Stimulated activated CD8-positive, alpha-beta memory T cell treated with anti-CD3 and anti-CD28 coated beads, Interleukin-12 subunit alpha, Interleukin-12 subunit beta, amount 100 ng/mL, for 24 hours (primary cell): Measurements from ENCODE around the gene UBE2N.
"Not testable (repeated sequence)": the region's sequence is repeated elsewhere in the genome, so short reads cannot be mapped to it uniquely, and the experiment has no call there.

Experiments used
- DNase-seq: peaks from one replicate; pipeline ENCODE4 v3.0.0-alpha.2; 2020; ENCODE audit errors: extremely low read depth

The UBE2N gene

DNA sequence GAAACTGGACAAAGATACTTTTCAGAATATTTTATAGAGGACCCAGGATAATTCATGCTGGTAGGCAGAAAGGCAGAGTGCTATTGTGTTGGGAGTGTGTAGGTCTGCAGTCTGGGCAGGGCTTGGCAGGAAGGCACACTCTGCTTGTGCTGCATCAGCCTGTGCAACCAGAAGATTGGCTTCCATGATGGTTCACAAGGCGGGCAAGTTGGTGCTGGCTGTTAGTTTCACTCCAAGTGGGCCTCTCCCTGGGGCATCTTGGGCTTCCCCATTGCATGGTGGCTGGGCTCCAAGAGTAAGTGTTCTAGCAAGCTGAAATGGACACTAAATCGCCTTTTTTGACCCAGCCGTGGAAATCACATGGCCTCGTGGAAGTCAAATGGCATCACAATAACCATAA is 1.8 kb upstream of the UBE2N start:
- DNase-seq: no peak

DNA sequence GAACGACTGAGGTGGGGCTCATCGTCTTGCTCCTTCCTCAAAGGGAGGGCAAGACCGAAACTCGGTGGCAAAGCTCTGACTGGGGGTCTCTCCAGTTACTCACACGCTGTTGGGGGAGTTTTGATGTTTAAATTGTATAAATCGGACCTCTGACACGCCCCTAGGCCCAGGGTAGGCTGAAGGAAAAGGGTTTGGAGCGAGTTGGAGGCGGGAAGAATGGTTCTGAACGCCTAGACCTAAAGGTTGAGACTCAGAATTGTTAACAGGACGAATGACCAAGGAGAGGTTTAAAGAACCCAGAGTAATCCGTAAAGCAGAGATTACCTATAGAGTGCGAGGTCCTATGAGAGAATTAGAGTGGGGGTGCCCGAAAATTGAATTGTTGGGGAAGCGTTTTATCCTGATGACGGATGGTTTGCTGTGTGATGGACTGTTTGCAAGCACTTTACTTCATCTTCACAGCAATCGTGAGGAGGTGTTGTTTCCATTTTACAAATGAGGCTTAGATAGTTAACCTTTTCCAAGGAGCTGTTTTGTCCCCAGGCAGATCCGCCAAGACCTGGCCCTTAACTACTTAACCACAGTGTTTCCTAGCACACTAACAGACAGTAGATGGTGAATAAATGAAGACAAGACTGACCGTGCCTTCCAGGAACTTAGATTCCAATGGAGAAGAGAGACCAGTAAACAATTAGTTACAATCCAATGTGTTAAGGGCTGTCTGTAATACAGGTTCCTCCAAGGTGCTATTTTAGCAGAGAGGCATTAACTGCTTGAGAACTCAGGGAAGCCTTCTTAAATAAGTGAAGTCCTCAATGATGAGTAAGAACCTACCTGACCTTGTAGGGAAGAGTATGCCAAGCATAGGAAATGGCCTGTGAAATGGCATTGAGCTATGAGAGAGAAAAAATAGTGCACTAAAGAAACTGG is 929 bp upstream of the UBE2N start:
- no peak for DNase-seq

DNA sequence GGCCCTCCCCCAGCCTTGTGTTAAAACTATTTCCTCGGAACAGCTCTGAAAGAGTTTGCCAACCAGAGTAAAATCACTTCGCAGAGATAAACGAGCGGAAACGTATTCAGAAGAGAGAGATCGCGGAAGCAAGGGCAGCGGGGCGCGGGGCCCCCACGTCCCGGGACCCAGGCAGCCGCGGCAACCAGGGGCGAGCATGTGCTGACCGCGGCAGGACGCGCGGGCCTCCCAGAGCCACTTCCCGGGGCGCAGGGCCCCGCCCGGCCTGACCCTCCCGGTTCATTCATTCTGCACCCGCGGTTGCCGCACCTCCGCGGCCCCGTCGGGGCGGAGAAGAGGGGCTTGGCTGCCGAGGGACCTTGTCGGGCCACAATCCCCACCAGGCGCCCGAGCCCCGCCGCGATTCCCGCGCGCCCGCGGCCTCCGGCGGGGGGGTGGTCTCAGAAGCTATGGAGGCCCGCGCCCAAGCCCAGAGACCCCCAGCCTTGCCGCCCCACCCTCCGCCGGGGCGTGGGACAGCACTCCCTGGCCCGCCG is 598 bp downstream of the UBE2N start:
- no peak for DNase-seq

DNA sequence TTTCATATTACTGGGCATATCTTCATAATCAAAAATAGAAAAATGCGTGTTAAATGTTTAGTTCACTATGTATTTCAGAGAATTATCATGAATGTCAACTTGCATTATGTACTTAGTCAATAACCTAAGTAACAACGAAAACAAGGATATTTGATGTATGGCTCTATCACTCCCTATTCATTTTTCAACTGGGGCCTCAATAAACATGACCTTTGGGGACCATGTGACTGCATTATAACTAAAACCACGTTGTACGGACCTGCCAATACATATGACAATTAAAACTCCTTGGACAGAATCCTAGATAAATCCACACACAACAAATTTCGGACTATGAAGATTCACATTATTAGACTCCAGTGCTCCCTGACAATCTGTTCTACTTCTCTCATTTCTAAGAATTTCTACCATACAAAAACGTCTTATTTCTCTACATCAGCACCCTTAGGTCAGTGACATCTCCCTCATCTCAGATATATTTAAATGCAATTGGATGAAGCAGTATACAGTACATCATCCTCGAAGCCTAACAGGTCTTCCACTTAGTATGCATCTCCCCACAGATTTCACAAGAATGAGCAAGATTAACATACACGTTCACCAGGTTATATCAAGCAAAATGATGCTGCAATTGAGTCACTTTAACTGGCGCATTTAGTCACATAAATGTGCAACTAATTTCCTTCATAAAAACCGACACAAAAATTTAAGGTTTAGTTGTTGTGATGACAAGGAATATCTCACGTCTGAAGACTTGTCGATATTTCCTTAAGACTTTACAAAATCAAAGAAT is 1.5 kb downstream of the UBE2N start:
- DNase-seq: no peak

DNA sequence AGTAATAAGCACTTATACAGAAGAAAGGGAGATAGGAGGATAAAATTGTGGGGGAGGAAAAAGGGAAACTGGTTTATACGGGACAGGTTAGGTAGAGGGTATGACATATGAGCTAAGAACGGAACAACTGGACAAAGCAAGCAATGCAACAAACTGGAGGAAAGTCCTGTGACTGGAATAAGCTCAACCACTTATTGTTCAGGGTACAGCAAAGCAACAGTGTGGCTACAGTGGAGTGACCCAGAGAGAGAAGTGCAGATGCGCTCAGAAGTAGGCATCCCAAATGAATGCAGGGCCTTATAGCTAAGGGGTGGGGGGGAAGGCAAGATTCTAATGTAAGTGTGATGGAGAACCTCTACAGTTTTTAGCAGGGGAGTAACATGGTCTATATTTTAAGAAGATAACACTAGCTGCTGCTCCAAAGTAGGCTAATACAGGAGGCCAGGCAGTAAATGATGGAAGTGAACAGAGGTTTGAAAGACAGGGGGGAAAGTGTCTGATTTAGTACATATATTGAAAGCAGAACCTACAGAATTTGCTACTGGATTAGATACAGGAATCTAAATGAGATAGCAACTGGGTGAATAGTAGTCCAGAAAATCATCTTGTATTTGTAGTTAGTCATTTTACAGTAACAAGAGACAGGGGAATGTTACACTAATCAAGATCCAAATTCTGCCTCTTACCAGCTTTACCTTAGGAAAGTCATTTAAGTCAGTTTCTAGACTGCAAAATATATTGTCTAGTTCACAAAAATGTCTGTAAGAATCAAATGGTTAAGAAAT is 3.3 kb downstream of the UBE2N start:
- no peak for DNase-seq

DNA sequence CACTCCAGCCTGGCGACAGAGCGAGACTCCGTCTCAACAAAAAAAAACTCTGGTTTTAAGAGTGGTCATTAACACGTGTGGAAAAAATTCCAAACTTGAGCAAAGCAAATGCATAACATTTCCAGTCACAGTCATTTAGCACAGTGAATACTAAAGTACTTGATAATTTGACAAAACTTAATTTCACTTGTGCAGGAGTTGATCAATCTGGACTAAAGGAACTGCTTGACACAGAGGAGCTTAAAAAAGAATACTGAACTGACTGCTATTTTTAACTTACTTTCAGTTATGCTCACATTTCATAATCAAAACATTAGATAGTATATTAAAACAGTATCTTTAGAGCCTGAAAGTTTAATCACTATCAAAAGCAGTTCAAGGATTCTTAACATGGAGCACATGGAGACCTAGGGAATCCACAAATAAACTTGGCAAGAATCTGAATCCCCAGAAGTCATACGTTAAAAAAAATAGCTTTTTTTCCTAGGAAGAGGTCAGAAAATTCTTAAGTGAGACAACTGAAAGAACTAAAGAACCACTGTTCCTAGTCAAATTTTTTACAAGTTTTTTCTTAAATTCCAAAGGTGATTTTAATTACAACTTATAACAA is 7.4 kb downstream of the UBE2N start:
- DNase-seq: no peak

DNA sequence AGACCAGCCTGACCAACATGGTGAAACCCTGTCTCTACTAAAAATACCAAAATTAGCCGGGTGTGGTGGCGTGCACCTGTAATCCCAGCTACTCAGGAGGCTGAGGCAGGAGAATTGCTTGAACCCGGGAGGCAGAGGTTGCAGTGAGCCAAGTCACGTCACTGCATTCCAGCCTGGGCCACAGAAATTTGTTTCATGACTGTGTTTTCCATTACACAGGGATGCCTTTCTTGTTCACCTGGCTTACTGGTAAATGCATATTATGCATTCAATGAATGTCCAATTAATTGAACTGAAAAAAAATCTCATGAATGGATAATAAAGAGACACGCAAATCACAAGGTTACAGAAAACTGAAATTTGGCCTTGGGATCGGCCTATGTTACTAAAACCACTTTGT is 9.7 kb downstream of the UBE2N start:
- not testable (repeated sequence) for DNase-seq

DNA sequence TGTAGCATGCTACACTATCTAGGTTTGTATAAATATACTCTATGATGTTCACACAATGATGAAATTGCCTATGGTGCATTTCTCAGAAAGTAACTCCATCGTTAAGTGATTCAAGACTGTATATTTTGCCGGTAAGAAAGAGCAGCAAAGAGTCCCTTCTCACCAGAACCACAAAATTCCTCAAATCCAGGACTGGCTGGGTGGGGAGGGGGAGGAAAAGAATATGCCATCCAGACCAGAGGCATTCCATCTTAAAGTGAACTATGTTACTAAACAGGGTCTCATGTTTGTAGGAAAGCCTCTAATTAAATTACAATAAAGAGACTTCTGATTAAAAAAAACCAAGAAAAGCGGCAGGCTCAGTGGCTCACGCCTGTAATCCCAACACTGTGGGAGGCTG is 11.5 kb downstream of the UBE2N start:
- DNase-seq: no peak

DNA sequence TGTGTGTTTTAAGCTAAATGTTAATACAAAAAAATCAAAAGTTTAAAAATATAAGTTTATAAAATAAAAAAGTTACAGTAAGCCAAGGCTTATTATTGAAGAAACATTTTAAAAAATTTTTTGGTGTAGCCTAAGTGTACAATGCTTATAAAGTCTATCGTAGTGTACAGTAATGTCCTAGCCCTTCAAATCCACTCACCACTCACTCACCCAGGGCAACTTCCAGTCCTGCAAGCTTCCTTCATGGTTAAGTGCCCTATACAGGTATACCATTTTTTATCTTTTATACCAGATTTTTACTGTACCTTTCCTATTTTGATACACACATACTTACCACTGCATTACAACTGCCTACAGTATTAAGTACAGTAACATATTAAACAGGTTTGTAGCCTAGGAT is 11.9 kb downstream of the UBE2N start:
- no peak for DNase-seq

DNA sequence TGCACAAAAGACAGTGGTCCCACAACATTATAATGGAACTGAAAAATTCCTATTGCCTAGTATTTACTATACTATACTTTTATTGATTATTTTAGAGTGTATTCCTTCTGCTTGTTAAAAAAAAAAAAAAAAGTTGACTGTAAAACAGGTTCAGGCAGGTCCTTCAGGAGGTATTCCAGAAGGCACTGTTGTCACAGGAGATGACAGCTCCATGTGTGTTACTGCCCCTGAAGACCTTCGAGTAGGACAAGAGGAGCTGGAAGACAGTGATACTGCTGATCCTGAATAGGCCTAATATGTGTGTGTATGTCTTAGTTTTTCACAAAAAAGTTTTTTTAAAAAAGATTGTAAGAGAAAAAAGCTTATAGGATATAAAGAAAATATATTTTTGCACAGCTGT is 12.3 kb downstream of the UBE2N start:
- no peak for DNase-seq

DNA sequence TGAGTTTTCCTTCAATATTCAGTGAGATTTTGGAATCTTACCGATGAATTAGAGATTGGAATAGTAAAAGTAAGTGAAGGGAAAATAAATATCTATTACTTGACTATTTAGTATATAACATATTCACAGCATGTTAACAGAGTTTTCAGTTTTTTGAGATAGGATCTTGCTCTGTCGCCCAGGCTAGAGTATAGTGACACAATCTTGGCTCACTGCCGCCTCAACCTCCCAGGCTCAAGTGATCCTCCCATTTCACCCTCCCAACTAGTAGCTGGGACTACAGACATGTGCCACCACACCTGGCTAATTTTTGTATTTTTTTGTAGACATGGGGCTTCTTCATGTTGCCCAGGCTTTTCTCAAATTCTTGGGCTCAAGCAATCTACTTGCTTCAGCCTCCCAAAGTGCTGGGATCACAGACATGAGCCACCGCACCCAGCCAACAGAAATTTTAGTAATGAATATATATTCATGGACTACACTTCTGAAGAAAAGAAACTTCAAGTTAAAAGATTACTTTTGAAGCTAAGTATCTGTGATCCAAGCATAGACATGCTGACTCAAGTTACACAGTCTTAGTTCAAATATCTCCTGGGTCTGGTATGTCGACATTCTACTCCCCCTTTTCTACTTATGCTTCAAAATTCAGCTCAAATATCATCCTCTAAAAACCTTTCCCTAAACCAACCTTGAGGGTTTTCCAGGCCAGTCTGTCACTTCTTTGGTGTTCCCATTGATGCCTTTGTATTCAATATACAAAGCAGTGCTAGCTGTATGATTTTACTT is 13.8 kb downstream of the UBE2N start:
- DNase-seq: no peak

DNA sequence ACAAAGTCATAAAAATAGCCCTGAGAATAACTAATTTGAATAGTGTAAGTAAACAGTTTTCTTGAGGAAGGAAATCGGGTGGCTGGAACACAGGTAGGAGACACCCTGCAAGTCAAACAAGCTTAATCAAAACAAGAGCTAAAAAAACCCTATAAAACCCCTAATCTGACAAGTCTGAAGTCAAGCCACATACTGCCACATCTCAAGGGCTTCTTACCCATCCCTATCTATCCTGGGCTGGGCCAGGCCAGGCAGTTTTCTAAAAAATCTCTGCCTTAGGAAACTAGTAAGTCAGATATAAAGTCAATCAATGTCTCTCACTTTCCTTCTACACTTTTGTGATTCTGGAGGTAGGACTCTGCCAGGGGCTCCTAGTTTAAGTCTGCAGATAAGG is 15.3 kb downstream of the UBE2N start:
- DNase-seq: no peak

DNA sequence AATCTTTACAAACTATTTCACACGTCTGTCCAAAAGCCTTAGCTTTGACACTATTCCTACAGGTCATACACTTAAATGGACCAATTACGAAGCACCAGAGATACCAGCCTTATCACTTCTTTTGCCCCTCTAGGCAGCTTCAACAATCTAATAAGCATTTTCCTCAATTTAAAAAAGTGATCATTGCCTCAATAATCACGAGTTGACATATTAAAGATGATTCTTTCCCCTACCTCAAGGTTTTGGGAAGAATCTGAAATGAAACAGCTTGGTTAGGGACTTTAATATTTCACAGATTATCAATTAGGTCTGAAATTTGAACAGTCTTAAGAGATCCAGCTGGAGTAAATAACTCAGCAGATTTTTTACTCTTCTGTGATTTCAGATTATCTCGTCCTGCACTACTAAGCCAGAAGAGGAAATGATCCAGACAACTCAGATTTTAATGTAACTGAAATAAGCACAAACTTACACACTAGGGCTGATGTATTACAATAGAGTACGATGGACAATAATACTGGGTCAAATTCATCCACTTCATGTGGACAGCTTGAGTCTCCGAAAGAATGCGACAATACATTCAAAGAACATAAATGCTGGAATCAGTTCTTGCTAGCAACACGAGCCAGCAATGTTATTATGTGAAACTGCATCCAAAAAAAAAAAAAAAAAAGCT is 15.9 kb downstream of the UBE2N start:
- no peak for DNase-seq

DNA sequence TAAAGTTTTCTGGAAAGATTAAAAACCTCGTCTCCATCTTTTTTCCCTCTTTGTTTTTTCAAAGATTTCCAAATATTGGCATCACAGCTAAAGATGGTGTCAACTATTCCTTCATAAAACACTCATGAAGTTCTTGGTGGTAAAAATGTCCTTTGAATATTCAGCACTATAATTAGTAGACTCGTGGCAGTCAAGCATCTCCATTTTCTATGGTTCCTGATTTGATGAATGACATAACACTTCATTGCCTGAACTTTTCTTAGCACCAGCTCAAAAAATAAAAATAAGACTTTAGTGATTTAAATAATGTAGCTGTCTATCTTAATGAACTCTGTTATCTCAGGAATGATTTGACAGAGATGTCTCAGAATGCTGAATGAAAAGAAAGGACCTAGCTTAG is 19.7 kb downstream of the UBE2N start:
- DNase-seq: no peak

DNA sequence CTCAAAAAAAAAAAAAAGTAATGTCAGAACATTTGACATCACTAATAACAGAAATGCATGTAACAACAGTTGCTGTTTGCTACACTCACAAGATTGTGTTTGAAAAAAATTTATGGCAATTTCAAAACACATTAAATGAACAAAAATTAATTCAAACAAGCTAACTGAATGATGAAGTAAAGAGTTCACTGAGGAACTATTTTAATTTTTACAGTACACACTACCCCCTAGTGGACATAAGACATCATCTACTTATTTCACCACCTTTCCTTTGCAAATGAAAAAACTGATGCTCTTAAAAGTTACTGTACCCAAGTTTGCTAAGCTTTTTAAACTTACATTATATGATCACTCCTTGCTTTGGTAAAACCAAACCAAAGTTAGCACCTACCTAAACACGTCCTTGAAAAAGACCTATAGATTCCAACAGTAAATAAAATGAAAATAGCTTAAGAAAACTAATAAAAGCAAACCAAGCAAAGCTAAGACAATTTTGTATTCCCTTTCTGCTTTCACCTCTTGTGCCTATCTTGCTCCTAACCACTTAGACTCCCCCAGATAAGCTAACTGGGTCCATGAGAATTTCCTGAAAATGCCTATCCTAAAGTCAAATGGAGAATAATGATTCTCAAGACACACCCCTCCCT is 22.2 kb downstream of the UBE2N start:
- no peak for DNase-seq

DNA sequence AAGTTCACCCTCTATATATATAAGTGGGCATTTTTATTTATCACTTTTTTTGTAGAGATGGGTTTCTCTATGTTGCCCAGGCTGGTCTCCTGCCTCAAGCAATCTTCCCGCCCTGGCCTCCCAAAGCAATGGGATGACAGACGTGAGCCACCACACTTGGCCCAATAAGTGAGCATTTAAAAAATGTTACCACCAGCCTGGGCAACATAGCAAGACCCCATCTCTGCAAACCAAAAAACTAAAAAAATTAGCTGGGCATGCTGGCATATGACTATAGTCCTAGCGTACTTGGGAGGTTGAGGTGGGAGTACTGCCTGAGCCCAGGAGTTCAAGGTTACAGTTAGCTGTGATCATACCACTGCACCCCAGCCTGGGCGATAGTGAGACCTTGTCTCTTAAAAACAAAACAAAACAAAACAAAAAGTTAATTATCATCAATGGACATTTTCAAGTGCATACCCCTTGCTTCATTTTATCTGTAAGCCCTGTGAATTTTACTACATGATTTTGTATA is 23.7 kb downstream of the UBE2N start:
- no peak for DNase-seq

DNA sequence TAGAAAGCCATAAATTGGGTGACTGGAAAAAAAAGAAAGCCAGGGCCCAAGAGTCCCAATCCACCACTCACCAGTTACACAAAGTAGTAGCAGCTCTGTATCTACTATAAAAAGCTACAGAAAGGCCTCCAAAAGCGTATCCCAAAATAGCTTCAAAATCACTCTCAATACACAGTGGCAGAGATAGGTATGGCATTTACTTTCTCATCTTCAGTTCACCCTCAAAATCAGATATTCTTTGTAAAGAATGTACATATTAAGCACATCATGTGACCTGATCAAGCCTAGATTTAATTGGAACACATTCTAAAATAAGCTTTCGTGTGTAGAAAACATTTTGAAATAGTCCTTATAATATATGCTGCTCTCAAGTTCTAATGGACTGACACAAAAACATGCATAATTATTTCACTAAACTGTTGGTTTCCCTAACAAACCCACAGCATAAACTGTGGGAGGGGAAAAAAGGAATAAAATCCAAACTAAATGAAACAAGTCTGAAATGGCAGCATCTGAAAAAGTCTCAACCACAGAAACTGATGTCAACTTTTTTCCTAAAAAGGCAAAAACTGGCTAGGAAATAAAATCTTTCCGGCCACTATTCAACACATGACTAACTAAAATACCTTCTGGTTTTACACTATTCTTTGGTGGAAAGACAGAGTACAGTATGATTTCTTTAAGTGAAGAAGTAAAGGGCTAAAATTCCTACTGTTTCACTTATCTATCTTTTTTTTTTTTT is 25.9 kb downstream of the UBE2N start:
- DNase-seq: no peak

DNA sequence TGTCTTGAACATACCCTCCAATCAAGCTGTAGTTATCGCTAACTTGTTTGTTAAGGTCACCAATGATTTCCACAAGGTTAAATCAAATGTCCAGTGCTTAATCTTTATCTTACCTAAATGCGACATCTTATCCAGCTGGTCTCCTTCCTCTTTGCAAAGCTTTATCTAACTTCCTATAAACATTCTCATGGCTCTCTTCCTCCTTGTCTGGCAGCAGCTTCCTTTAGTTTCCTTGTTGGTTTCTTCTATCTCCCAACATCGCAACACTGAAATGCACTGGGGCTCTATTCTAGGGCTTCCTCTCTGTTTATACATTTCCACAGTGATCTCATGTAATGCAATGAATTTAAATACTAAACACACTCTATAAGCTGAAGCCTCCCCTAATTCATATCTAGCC is 28.7 kb downstream of the UBE2N start:
- no peak for DNase-seq

DNA sequence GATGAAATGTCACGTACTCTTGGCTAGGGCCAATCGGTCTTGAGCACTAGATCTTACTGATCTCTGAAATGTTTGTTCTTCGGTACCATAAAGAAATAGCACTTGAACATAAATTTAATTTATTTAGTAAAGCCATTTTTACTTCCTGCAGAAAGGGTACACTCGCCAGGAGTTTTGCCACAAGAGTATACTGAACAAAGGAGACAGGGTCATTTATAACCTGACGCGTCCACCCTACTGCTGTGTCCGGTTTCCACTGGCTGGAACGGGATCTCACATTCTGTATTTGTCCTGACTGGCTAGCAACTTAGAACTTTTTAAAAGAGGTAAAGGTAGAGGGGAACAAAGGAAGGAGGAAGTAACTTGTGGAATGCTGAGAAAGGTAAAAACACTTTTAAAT is 29.4 kb downstream of the UBE2N start:
- DNase-seq: not testable (repeated sequence)
